Measurements from ENCODE around the gene OR1L8. TPM values are rescaled to one million over a fixed set of nuclear protein-coding genes. Genes with fewer than 3 reads are reported as not detected.
"Not testable (repeated sequence)": the region's sequence is repeated elsewhere in the genome, so short reads cannot be mapped to it uniquely, and the experiment has no call there.

OR1L8 gene
- total RNA-seq, 1 donor, result 0.10 TPM

DNA sequence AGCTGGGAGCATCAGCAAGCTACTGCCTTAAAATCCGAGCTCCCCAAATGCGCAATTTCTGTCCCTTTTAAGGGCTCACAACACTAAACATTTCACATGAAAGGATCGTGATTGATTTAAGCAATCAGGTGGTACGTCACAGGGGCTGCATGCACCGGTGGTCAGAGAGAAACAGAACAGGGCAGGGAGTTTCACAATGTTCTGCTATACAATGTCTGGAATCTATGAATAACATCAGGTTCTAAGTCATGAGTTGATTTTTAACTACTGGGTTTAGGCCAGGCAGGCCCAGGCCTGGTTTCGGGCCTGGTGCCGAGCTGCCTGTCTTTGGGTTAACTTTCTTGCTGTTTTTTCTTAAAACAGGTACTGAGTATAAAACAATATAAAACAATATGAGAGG, 46.1 kb downstream of the OR1L8 start:
- not testable (repeated sequence) for H3K9me3 ChIP-seq (ENCODE audit: low read depth, low read length); H3K27me3 ChIP-seq (ENCODE audit: insufficient read depth, low read length); H3K4me1 ChIP-seq (ENCODE audit: insufficient read depth, low read length); H3K4me3 ChIP-seq (ENCODE audit: low read length)

GRCh38 chr9:122536134-122536533, 47.0 kb downstream of the OR1L8 start:
- H3K4me1 ChIP-seq (ENCODE audit: insufficient read depth, low read length), result no peaks in the 10 kb centered on the region
- no peaks in the 10 kb centered on the region for H3K27me3 ChIP-seq (ENCODE audit: insufficient read depth, low read length)
- no peak overlapping the region for H3K4me3 ChIP-seq (ENCODE audit: low read length)
- no peaks in the 10 kb centered on the region for H3K9me3 ChIP-seq (ENCODE audit: low read depth, low read length)

DNA sequence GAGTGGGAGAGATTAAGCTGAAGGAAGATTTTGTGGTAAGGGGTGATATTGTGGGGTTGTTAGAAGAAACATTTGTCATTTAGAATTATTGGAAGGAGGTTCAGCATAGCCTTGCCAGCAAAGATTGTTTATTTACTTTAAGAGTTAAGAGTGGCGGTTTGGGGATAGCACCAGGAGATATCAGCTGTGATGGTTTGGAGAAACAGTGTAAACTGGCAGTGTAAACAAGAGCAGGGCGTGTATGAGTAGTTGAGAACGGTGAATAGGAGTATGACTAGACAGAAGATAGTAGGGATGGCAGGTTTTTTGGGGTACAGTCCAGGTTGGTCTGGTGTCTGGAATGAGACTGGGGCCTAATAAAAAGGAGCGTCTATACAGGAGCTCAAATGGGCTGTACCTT, 52.0 kb downstream of the OR1L8 start:
- H3K27me3 ChIP-seq (ENCODE audit: insufficient read depth, low read length); H3K4me1 ChIP-seq (ENCODE audit: insufficient read depth, low read length); H3K4me3 ChIP-seq (ENCODE audit: low read length); H3K9me3 ChIP-seq (ENCODE audit: low read depth, low read length): not testable (repeated sequence)

DNA sequence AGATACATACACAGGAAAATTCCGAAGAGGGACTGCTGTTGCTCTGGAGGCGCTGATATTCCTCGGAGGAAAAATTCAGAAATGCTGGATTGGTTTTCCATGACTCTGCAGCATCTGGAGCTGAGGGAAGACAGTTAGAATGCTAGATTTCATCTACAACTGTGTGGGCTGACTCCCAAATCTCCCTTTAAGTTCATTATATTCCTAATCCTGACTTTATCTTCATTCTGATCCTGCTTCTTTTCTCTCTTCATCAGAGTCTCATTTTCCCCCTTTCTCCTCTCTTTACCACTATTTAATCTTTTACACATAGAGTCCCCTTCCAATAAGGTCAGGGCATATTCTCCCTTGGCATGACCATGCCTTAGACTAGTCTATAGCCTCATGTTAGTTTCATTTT, 56.0 kb downstream of the OR1L8 start, which contains the start of gene OR1N1:
Gene OR1N1 (minus strand): TSS at position 101 of the 400 bp plus-strand sequence. CDS start 0 bp downstream, at position 101.
- no peak within 1 kb of the TSS for H3K4me3 ChIP-seq (ENCODE audit: low read length)
- H3K27me3 ChIP-seq (ENCODE audit: insufficient read depth, low read length), result peaks cover 5% of the 10 kb centered on the region
- no peaks in the 10 kb centered on the region for H3K9me3 ChIP-seq (ENCODE audit: low read depth, low read length)
- no peaks in the 10 kb centered on the region for H3K4me1 ChIP-seq (ENCODE audit: insufficient read depth, low read length)

- Histone ChIP-seq H3K4me3 (ENCODE audit: low read length) (no peak overlapping the region), H3K27me3 (ENCODE audit: insufficient read depth, low read length) (peaks cover 5% of the 10 kb centered on the region), H3K9me3 (ENCODE audit: low read depth, low read length) (no peaks in the 10 kb centered on the region), H3K4me1 (ENCODE audit: insufficient read depth, low read length) (no peaks in the 10 kb centered on the region)
These were observed 56.6 kb downstream of the OR1L8 start for GRCh38 chr9:122526602-122527001.

GRCh38 chr9:122519376-122519775, 63.8 kb downstream of the OR1L8 start:
- Histone ChIP-seq H3K4me3 (ENCODE audit: low read length) (no peak overlapping the region), H3K9me3 (ENCODE audit: low read depth, low read length) (no peaks in the 10 kb centered on the region), H3K27me3 (ENCODE audit: insufficient read depth, low read length) (peaks cover 11% of the 10 kb centered on the region), H3K4me1 (ENCODE audit: insufficient read depth, low read length) (no peaks in the 10 kb centered on the region)

DNA sequence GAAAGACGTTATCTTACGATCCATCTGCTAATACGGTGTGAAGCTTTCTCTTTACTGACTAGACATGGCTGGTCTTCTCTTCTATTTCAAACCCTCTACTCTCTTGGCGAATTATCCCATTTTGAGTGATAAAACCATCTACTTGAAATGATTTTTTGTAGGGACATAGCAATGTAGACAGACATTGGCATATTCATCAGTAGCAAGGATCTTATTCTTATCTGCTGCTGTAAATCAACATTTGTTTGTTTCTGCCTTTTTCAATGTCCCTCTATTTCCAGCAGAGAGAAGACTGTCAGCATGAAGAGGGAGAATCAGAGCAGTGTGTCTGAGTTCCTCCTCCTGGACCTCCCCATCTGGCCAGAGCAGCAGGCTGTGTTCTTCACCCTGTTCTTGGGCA, 64.3 kb downstream of the OR1L8 start, which contains the start of gene OR1J4:
Gene OR1J4 (plus strand): TSS at position 301 of the 400 bp plus-strand sequence. CDS start 0 bp downstream, at position 301.
- H3K9me3 ChIP-seq (ENCODE audit: low read depth, low read length), result no peaks in the 10 kb centered on the region

GRCh38 chr9:122518226-122518625, 65.0 kb downstream of the OR1L8 start:
- Histone ChIP-seq H3K4me3 (ENCODE audit: low read length) (no peak overlapping the region), H3K9me3 (ENCODE audit: low read depth, low read length) (no peaks in the 10 kb centered on the region), H3K27me3 (ENCODE audit: insufficient read depth, low read length) (peaks cover 11% of the 10 kb centered on the region), H3K4me1 (ENCODE audit: insufficient read depth, low read length) (no peaks in the 10 kb centered on the region)

More for the DNA sequence above, 64.3 kb downstream of the OR1L8 start, which contains the start of gene OR1J4:
- H3K4me1 ChIP-seq (ENCODE audit: insufficient read depth, low read length), result no peaks in the 10 kb centered on the region
- H3K4me3 ChIP-seq (ENCODE audit: low read length), result no peak within 1 kb of the TSS
- H3K27me3 ChIP-seq (ENCODE audit: insufficient read depth, low read length), result peaks cover 11% of the 10 kb centered on the region

Other genes starting within 250 kb of the OR1L8 start
- gene PTGS1, start 212.4 kb downstream of the OR1L8 start, total RNA-seq, result 28.3 TPM
- not detected for gene OR1J1, start 105.5 kb downstream of the OR1L8 start, total RNA-seq
- gene OR1J2, start 72.6 kb downstream of the OR1L8 start, total RNA-seq, result not detected
- gene OR1J4, start 64.2 kb downstream of the OR1L8 start, total RNA-seq, result not detected
- gene OR1N1, start 56.1 kb downstream of the OR1L8 start, total RNA-seq, result not detected
- gene OR1N2, start 30.3 kb downstream of the OR1L8 start, total RNA-seq, result not detected
- not detected for gene OR1Q1, start 31.4 kb upstream of the OR1L8 start, total RNA-seq
- 0.21 TPM for gene OR1B1, start 74.2 kb upstream of the OR1L8 start, total RNA-seq
- not detected for gene OR1L1, start 78.3 kb upstream of the OR1L8 start, total RNA-seq
- gene OR1L3, start 91.7 kb upstream of the OR1L8 start, total RNA-seq, result not detected
- gene OR1L4, start 140.6 kb upstream of the OR1L8 start, total RNA-seq, result not detected
- gene OR1L6, start 158.9 kb upstream of the OR1L8 start, total RNA-seq, result not detected
- not detected for gene OR5C1, start 205.5 kb upstream of the OR1L8 start, total RNA-seq
- gene OR1K1, start 216.7 kb upstream of the OR1L8 start, total RNA-seq, result not detected
- 23.8 TPM for gene PDCL, start 245.2 kb upstream of the OR1L8 start, total RNA-seq

All from mononuclear cell (primary cell).